ENCODE measurements around the gene AP1S1.

Gene AP1S1

DNA sequence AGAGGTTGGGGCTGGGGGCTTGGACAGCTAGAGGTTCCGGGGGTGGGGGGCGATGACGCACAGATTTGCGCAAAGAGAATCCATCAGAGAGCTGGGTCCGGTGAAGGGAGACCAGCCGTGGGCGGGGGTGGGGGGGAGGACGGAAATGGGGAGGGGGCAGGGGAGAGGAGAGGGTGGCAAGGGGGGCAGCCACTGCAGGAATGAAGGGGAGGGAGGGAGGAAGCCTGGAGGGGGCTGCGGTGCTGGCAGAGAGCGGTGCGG lies 12.3 kb downstream of the AP1S1 start:
- Histone ChIP-seq H3K27ac (replicated peaks) (no peak overlapping the region), H3K27me3 (ENCODE audit: insufficient read depth, poor library complexity, severe bottlenecking) (peaks cover 64% of the 10 kb centered on the region), H3K4me3 (replicated peaks; ENCODE audit: insufficient read depth, low read length) (no peak overlapping the region)
- DNase-seq (ENCODE audit: low read depth in 1 of 2, low spot score in 1 of 2), result no peak
- no peak for TF ChIP-seq POLR2AphosphoS5 (IDR thresholded peaks at IDR 0.05; ENCODE audit: low read depth)
- no peak for TF ChIP-seq SPI1 (IDR thresholded peaks at IDR 0.05; ENCODE audit: borderline replicate concordance, low read depth)
- TF ChIP-seq, protein P1, sequence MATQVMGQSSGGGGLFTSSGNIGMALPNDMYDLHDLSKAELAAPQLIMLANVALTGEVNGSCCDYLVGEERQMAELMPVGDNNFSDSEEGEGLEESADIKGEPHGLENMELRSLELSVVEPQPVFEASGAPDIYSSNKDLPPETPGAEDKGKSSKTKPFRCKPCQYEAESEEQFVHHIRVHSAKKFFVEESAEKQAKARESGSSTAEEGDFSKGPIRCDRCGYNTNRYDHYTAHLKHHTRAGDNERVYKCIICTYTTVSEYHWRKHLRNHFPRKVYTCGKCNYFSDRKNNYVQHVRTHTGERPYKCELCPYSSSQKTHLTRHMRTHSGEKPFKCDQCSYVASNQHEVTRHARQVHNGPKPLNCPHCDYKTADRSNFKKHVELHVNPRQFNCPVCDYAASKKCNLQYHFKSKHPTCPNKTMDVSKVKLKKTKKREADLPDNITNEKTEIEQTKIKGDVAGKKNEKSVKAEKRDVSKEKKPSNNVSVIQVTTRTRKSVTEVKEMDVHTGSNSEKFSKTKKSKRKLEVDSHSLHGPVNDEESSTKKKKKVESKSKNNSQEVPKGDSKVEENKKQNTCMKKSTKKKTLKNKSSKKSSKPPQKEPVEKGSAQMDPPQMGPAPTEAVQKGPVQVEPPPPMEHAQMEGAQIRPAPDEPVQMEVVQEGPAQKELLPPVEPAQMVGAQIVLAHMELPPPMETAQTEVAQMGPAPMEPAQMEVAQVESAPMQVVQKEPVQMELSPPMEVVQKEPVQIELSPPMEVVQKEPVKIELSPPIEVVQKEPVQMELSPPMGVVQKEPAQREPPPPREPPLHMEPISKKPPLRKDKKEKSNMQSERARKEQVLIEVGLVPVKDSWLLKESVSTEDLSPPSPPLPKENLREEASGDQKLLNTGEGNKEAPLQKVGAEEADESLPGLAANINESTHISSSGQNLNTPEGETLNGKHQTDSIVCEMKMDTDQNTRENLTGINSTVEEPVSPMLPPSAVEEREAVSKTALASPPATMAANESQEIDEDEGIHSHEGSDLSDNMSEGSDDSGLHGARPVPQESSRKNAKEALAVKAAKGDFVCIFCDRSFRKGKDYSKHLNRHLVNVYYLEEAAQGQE (IDR thresholded peaks at IDR 0.05; ENCODE audit: insufficient replicate concordance, low read depth), result no peak
- no peak for TF ChIP-seq GABPA (IDR thresholded peaks at IDR 0.05; ENCODE audit: low read depth)
- TF ChIP-seq, protein P2, sequence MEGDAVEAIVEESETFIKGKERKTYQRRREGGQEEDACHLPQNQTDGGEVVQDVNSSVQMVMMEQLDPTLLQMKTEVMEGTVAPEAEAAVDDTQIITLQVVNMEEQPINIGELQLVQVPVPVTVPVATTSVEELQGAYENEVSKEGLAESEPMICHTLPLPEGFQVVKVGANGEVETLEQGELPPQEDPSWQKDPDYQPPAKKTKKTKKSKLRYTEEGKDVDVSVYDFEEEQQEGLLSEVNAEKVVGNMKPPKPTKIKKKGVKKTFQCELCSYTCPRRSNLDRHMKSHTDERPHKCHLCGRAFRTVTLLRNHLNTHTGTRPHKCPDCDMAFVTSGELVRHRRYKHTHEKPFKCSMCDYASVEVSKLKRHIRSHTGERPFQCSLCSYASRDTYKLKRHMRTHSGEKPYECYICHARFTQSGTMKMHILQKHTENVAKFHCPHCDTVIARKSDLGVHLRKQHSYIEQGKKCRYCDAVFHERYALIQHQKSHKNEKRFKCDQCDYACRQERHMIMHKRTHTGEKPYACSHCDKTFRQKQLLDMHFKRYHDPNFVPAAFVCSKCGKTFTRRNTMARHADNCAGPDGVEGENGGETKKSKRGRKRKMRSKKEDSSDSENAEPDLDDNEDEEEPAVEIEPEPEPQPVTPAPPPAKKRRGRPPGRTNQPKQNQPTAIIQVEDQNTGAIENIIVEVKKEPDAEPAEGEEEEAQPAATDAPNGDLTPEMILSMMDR (IDR thresholded peaks at IDR 0.05; ENCODE audit: insufficient read depth, low read length), result no peak

DNA sequence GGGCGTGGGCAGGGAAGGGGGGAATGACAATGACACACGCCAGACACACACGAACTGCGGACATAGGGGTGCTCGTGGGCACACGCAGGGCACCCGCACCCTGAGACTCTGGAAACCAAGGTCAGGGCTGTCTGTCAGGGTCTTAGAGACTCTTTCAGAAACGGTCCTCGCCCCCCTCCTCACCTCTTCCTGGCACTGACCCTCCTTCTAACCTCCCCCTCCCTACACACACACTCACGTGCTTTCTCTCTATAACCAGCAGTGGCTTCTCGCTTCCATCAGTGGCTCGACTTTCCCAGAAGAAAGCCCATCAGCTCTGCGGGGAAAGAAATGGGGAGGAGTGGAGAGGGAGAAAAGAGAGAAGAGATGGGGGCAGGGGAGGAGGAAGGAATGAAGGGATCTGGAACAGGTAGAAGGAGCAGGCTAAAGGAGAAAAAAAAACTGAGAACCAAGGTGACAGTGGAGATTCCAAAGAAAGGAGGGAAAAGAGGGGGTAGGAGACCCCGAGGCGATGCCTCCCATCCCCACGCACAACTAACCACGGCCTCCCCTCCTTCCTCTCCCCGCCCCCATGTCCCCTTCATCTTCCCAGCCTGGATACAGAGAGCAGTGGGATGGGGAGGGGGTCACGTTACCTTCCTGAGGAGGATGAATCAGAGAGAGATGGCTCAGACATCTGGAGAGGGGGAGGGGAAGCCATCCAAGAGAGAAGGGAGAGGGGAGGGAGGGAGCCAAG lies 12.8 kb downstream of the AP1S1 start:
- H3K27me3 ChIP-seq (ENCODE audit: insufficient read depth, poor library complexity, severe bottlenecking), result peaks cover 69% of the 10 kb centered on the region
- H3K4me3 ChIP-seq (replicated peaks; ENCODE audit: insufficient read depth, low read length), result no peak overlapping the region
- no peak for DNase-seq (ENCODE audit: low read depth in 1 of 2, low spot score in 1 of 2)
- no peak overlapping the region for H3K27ac ChIP-seq (replicated peaks)
- TF ChIP-seq, protein P2 (IDR thresholded peaks at IDR 0.05; ENCODE audit: insufficient read depth, low read length), result no peak
- TF ChIP-seq GABPA (IDR thresholded peaks at IDR 0.05; ENCODE audit: low read depth) (no peak), SPI1 (IDR thresholded peaks at IDR 0.05; ENCODE audit: borderline replicate concordance, low read depth) (no peak), POLR2AphosphoS5 (IDR thresholded peaks at IDR 0.05; ENCODE audit: low read depth) (no peak)
- TF ChIP-seq, protein P1 (IDR thresholded peaks at IDR 0.05; ENCODE audit: insufficient replicate concordance, low read depth), result no peak

DNA sequence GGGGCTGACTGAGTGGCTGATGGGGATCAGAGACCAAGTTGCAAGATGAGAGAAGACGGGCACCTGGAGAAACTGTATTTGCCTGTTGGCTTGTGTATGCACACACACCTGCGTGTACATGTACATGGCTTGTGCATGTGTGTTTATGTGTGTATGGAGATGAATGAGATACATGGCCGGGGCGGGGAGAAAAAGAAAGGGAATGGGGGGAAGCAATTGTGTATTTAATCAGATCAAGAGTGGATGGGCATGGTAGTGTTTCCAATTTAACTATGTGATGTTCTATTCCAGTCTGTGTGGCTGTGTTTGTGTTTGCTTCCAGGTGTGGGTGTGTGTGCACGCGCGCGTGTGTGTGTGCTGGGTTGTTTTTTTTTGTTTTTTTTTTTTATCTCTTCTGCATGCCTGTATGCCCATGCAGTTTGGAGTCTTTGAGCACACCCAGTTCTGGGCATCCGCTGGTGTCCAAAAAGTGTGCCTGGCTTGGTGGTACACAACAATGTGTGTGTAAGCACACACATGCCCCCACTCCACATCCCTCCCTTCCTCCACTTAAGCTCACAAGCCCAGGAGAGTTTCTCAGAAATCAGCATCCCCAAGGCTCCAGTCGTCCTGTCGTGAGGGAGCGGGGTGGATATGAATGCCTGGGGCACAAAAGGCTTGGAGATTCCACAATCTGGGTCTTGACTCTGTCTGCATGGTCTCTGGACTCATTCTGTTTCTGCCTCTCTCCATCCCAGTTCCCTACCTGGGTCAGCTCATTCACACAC lies 13.6 kb downstream of the AP1S1 start:
- Histone ChIP-seq H3K27me3 (ENCODE audit: insufficient read depth, poor library complexity, severe bottlenecking) (peaks cover 77% of the 10 kb centered on the region), H3K27ac (replicated peaks) (no peak overlapping the region), H3K4me3 (replicated peaks; ENCODE audit: insufficient read depth, low read length) (no peak overlapping the region)
- TF ChIP-seq, protein P2 (IDR thresholded peaks at IDR 0.05; ENCODE audit: insufficient read depth, low read length), result no peak
- TF ChIP-seq SPI1 (IDR thresholded peaks at IDR 0.05; ENCODE audit: borderline replicate concordance, low read depth) (no peak), GABPA (IDR thresholded peaks at IDR 0.05; ENCODE audit: low read depth) (no peak), POLR2AphosphoS5 (IDR thresholded peaks at IDR 0.05; ENCODE audit: low read depth) (no peak)
- TF ChIP-seq, protein P1 (IDR thresholded peaks at IDR 0.05; ENCODE audit: insufficient replicate concordance, low read depth), result no peak
- no peak for DNase-seq (ENCODE audit: low read depth in 1 of 2, low spot score in 1 of 2)

Data from HL-60 (cell line).